ENCODE results near the gene TMEM178B.

The TMEM178B gene

GRCh38 chr7:141477865-141478264 is 404.0 kb downstream of the TMEM178B start:
- no peak for DNase-seq (ENCODE audit: extremely low spot score)
- TF ChIP-seq, protein P1, sequence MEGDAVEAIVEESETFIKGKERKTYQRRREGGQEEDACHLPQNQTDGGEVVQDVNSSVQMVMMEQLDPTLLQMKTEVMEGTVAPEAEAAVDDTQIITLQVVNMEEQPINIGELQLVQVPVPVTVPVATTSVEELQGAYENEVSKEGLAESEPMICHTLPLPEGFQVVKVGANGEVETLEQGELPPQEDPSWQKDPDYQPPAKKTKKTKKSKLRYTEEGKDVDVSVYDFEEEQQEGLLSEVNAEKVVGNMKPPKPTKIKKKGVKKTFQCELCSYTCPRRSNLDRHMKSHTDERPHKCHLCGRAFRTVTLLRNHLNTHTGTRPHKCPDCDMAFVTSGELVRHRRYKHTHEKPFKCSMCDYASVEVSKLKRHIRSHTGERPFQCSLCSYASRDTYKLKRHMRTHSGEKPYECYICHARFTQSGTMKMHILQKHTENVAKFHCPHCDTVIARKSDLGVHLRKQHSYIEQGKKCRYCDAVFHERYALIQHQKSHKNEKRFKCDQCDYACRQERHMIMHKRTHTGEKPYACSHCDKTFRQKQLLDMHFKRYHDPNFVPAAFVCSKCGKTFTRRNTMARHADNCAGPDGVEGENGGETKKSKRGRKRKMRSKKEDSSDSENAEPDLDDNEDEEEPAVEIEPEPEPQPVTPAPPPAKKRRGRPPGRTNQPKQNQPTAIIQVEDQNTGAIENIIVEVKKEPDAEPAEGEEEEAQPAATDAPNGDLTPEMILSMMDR (IDR thresholded peaks at IDR 0.05; ENCODE audit: control extremely low read depth, extremely low read depth, low read depth, missing control alignments), result no peak
- POLR2A ChIA-PET, result no interaction called here
- CTCF ChIA-PET, result interaction anchor here (1.4 kb wide), 1 partner anchor 12 kb away, joined by 3 read pairs; no protein-coding TSS in a partner anchor

- CTCF ChIA-PET, result interaction anchor here (1.1 to 1.4 kb wide), 2 partner anchors 9 to 11 kb away, joined by 4 read pairs; no protein-coding TSS in a partner anchor
Measured at GRCh38 chr7:141478845-141479244, 405.0 kb downstream of the TMEM178B start.

GRCh38 chr7:141480953-141481352 is 407.1 kb downstream of the TMEM178B start:
- CTCF ChIA-PET, result interaction anchor here (1.2 kb wide), 1 partner anchor 18 kb away, joined by 3 read pairs; no protein-coding TSS in a partner anchor
- DNase-seq (ENCODE audit: extremely low spot score), result no peak
- POLR2A ChIA-PET, result no interaction called here
- TF ChIP-seq, protein P1 (IDR thresholded peaks at IDR 0.05; ENCODE audit: control extremely low read depth, extremely low read depth, low read depth, missing control alignments), result no peak

More at GRCh38 chr7:141478845-141479244, 405.0 kb downstream of the TMEM178B start:
- no peak for DNase-seq (ENCODE audit: extremely low spot score)
- TF ChIP-seq, protein P1 (IDR thresholded peaks at IDR 0.05; ENCODE audit: control extremely low read depth, extremely low read depth, low read depth, missing control alignments), result no peak
- POLR2A ChIA-PET, result no interaction called here

- ChIA-PET CTCF (interaction anchor here (1.2 kb wide), 1 partner anchor 39 kb away, joined by 3 read pairs; no protein-coding TSS in a partner anchor), POLR2A (no interaction called here)
- no peak for DNase-seq (ENCODE audit: extremely low spot score)
Measured at GRCh38 chr7:141481971-141482370, 408.1 kb downstream of the TMEM178B start.

DNA sequence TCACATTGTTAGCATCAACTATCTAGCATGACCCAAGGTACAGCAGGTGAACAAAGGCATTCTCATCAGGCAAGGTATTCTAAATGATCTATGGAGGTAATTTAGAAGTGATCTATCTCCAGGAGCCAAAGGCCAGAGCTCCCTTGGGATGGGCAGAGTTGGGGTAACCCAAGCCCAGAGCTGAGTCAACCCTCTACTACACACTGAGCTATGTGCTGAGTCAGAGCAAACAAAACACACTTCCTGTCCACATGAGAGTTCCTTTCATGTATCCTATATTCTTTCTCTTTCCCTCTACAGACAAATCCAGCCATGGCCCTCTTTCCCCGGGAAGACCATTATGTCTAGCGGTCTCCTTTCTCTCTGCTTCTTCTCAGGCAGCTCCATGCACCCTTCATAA is 409.2 kb downstream of the TMEM178B start:
- ChIA-PET CTCF (interaction anchor here (1.2 kb wide), 2 partner anchors 17 to 38 kb away, joined by 3 read pairs; no protein-coding TSS in a partner anchor), POLR2A (no interaction called here)
- TF ChIP-seq, protein P1 (IDR thresholded peaks at IDR 0.05; ENCODE audit: control extremely low read depth, extremely low read depth, low read depth, missing control alignments), result no peak
- peak; percentile 16 for DNase-seq (ENCODE audit: extremely low spot score)

More at GRCh38 chr7:141481971-141482370, 408.1 kb downstream of the TMEM178B start:
- TF ChIP-seq, protein P1 (IDR thresholded peaks at IDR 0.05; ENCODE audit: control extremely low read depth, extremely low read depth, low read depth, missing control alignments), result no peak

DNA sequence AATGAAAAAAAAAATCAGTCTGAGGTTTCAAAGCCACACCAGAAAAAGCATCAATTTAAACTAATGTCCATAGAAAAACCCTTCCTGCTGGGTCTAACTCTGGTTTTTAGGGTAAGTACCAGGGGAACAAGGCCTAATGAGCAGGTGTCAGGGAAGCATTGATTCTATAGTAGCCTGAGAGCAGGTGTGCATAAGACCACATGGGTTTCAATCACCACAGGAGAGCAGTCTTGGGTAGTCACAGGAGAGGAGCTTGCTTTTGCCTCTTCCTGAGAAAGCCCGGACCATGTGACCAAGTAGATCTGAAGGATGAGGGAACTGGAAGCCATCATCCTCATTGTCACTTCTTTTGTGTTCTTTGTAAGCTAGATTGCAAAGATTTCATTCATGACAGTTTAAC is 411.0 kb downstream of the TMEM178B start:
- ChIA-PET POLR2A (no interaction called here), CTCF (no interaction called here)
- DNase-seq (ENCODE audit: extremely low spot score), result no peak
- TF ChIP-seq, protein P1 (IDR thresholded peaks at IDR 0.05; ENCODE audit: control extremely low read depth, extremely low read depth, low read depth, missing control alignments), result no peak
